Pancreas (tissue), 10 donors: ENCODE measurements around the gene KIF2C. TPM values are rescaled to one million over a fixed set of nuclear protein-coding genes. Genes with fewer than 3 reads are reported as not detected.
"Not testable (repeated sequence)": the region's sequence is repeated elsewhere in the genome, so short reads cannot be mapped to it uniquely, and the experiment has no call there.

Experiments used
- ATAC-seq, 4 donors: fragments of 200-7000 bp; cut with Tn5 transposase; one replicate each; pipeline versions ENCODE4 v1.8.0 to v1.9.1; 2020; ENCODE audit warnings: mild to moderate bottlenecking in 4 of 4, moderate library complexity in 4 of 4
- DNase-seq, 6 donors: peaks; one replicate each; pipeline ENCODE4 v3.0.0-alpha.2; 2020
- FAIRE-seq: peaks from 2 replicates; lab custom pipeline; 2012; peaks lifted over from hg19 to GRCh38; lab: Jason Lieb, UNC
- H3K27ac ChIP-seq, 4 donors: fragments of 200-600 bp; sonication (generic); 1 replicate in 3 of 4; 2 replicates in 1 of 4; pipeline versions ENCODE4 v1.5.0 to v1.8.0; 2020
- H3K27me3 ChIP-seq, 4 donors: fragments of 200-600 bp; one replicate each; pipeline ENCODE4 v1.8.0; 2021
- H3K36me3 ChIP-seq, 3 donors: fragments of 200-600 bp; sonication (generic) in 1 of 3; one replicate each; pipeline versions ENCODE4 v1.5.0 to v1.8.0; 2020 to 2021
- H3K4me1 ChIP-seq, 3 donors: fragments of 200-600 bp; one replicate each; pipeline ENCODE4 v1.8.0; 2021
- H3K4me3 ChIP-seq, 4 donors: fragments of 200-600 bp; sonication (generic) in 2 of 4; one replicate each; pipeline versions ENCODE4 v1.5.0 to v1.8.0; 2020 to 2021
- H3K9me3 ChIP-seq, 4 donors: fragments of 200-600 bp; one replicate each; pipeline ENCODE4 v1.8.0; 2021
- CTCF ChIP-seq, 4 donors: fragments of 200-600 bp; sonication (generic) in 3 of 4; IDR thresholded peaks; one replicate each; pipeline versions ENCODE4 v1.5.0 to v1.8.0; 2021; ENCODE audit warnings: antibody characterized with exemption in 4 of 4
- WGBS, 2 donors: extraction: QIAGEN DNeasy Blood & Tissue Kit; methylation state at CpG; one replicate each; pipeline ENCODE4 v1.1.7; 2013; 5-methylcytosine and 5-hydroxymethylcytosine counted together
- intact Hi-C, 3 donors: fragments of 100-400 bp; cut with DNase I; formaldehyde crosslinking; loops; one replicate each; pipeline versions ENCODE4 v1.11.1 to v1.14.2; 2022
- polyA plus RNA-seq, 2 donors: library from polyadenylated mRNA; stranded (reverse); fragments of 200-250 nt; gene quantifications; one replicate each; pipeline ENCODE4 v1.2.3, GENCODE V29; 2013
- total RNA-seq, 6 donors: library from RNA; stranded (reverse); fragmentation: NEBNext Ultra II Directional in 4 of 6; extraction: Animal tissue kit (Norgen Biotek cat#: 25700) in 4 of 6; gene quantifications; one replicate each; pipeline versions ENCODE4 v1.2.1 to v1.2.4, GENCODE V29; 2021 to 2023
- donor health status: healthy with polysubstance abuse.
- donor health status: DM: no; HTN: no; CAD: no; lungs with moderate emphysema.
- donor health status: DM: no; HTN: no; CAD: no.
- donor health status: control.
- donor health status: control.
- donor health status: Bipolar disorder and iron deficiency.
- donor health status: DM: yes; HTN: yes; CAD: no.
- donor health status: DM: no; HTN: no; CAD: no.
- donor health status: DM: no; HTN: no; CAD: no.
- donor health status: DM: yes; HTN: yes; CAD: no.

The KIF2C gene
- total and polyA plus RNA-seq, 8 donors = 0.12 to 1.6 (median 0.40) TPM; not detected in 1

GRCh38 chr1:44757420-44757819 lies 17.8 kb downstream of the KIF2C start:
- DNase-seq (no peak), ATAC-seq (no peak), FAIRE-seq (no peak)
- H3K27ac ChIP-seq = no peak overlapping the region
- H3K4me1 ChIP-seq = no peaks in the 10 kb centered on the region
- H3K4me3 ChIP-seq = no peak overlapping the region
- H3K9me3 ChIP-seq = no peaks in the 10 kb centered on the region
- TF ChIP-seq CTCF (IDR thresholded peaks at IDR 0.05) = no peak
- 97 to 100% methylated on average over 2 of the region's 2 CpGs for WGBS, 2 donors
- no peaks in the 10 kb centered on the region for H3K27me3 ChIP-seq
- no peaks in the 10 kb centered on the region for H3K36me3 ChIP-seq
- intact Hi-C loops = no loop called here

GRCh38 chr1:44759077-44759476 lies 19.4 kb downstream of the KIF2C start:
- intact Hi-C loops = no loop called here
- Histone ChIP-seq H3K27me3 (no peaks in the 10 kb centered on the region), H3K4me3 (no peak overlapping the region), H3K36me3 (no peaks in the 10 kb centered on the region), H3K9me3 (no peaks in the 10 kb centered on the region), H3K4me1 (no peaks in the 10 kb centered on the region), H3K27ac (no peak overlapping the region)
- no peak for FAIRE-seq
- 93 to 94% methylated on average over 11 of the region's 11 CpGs for WGBS, 2 donors
- no peak for ATAC-seq
- DNase-seq = no peak
- TF ChIP-seq CTCF (IDR thresholded peaks at IDR 0.05) = no peak

GRCh38 chr1:44760876-44761275 lies 21.2 kb downstream of the KIF2C start:
- TF ChIP-seq CTCF (IDR thresholded peaks at IDR 0.05) = no peak
- whole genome bisulfite sequencing, 2 donors = 76 to 80% methylated on average over 3 of the region's 3 CpGs

GRCh38 chr1:44766421-44766820 lies 26.8 kb downstream of the KIF2C start:
- FAIRE-seq, intact Hi-C loops: not testable (repeated sequence)
- 88 to 89% methylated on average over 6 of the region's 6 CpGs for WGBS, 2 donors

More at GRCh38 chr1:44760876-44761275, 21.2 kb downstream of the KIF2C start:
- DNase-seq = no peak
- Histone ChIP-seq H3K36me3 (no peaks in the 10 kb centered on the region), H3K4me3 (no peak overlapping the region), H3K27me3 (no peaks in the 10 kb centered on the region), H3K4me1 (no peaks in the 10 kb centered on the region), H3K27ac (no peak overlapping the region), H3K9me3 (no peaks in the 10 kb centered on the region)
- intact Hi-C loops = no loop called here
- ATAC-seq = no peak
- FAIRE-seq = no peak

GRCh38 chr1:44775078-44775929 lies 35.7 kb downstream of the KIF2C start, which contains the start of gene RPS8:
Gene RPS8, plus strand, starts transcription at chr1:44775540. Its CDS starts 57 bp downstream, at chr1:44775597.
- Histone ChIP-seq H3K27ac (peak within 1 kb of the TSS; percentile 84 to 94 (median 88)), H3K4me1 (peaks cover 0 to 21% (median 4%) of the 10 kb centered on the region in 3 donors), H3K4me3 (peak within 1 kb of the TSS; percentile 42 to 86 (median 70)), H3K27me3 (no peaks in the 10 kb centered on the region), H3K36me3 (peaks cover 0 to 18% (median 9%) of the 10 kb centered on the region in 3 donors), H3K9me3 (no peaks in the 10 kb centered on the region)
- peak; percentile 86 to 94 (median 90) for DNase-seq
- intact Hi-C loops = no loop called here
- TF ChIP-seq CTCF (IDR thresholded peaks at IDR 0.05) = no peak
- ATAC-seq = peak; percentile 92 to 95 (median 92)
- FAIRE-seq = no peak
- 0% methylated on average over 62 to 65 of the region's 65 CpGs for WGBS, 2 donors

More at GRCh38 chr1:44766421-44766820, 26.8 kb downstream of the KIF2C start:
- not testable (repeated sequence) for H3K4me1 ChIP-seq, H3K27ac ChIP-seq, H3K4me3 ChIP-seq, H3K9me3 ChIP-seq, H3K36me3 ChIP-seq, H3K27me3 ChIP-seq, DNase-seq, ATAC-seq
